GM19023 (cell line): ENCODE results near the gene MAP3K20.

ENCODE experiments used
- ATAC-seq: cut with Tn5 transposase; IDR thresholded peaks from one replicate; pipeline ENCODE4 v1.9.1; 2021; ENCODE audit warnings: mild to moderate bottlenecking, moderate library complexity; ENCODE audit not compliant: unreplicated experiment

The MAP3K20 gene

DNA sequence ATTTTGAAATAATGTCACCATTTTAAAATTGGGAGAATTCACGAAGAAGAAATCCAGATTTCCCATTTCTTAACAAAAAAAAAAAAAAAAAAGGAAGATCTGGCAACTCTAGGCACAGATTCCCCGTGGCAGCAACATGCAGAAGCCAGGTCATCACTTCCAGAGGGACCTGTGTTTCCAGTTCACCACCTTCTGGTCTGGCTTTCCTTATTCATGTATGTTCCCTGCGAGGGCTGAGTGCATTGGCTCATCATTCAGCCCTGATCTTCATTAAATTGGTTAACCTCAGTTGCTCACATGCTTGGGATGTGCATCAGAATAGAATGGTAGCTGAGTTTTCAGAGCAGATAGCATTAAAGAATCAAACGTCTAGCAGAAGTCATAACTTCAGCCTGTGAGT is 25.0 kb upstream of the MAP3K20 start:
- no peak for ATAC-seq

DNA sequence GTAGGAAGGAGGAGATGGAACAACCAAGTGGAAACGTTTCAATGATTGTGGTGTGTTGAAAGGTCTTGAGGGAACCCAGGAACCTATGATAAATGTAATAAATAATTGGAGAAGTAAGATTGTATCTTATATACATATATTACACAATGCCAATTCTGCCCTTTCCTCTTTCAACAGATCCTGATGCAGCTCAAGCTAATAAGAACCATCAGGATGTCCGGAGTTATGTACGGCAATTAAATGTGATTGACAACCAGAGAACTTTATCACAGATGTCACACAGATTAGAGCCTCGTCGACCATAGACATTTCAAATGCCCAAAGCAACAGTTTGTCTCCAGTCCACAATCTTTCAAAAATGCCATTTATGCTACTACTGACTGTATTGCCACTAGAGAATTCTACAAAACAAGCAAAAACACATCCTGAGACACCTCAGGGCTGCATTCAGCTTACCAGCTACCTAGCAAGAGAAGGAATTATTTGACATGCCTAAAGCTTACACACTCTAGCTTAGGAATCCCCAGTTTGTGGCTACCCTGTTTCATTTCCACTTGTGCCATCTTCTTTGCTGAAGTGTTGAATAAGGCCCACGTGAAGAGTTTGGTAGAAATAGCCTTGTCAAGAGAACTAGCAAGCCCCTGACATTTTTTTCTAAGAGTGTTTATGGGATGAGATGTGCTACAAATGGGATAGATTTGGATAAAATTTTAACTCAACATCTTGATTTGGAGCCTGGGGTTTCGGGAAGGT is 24.0 kb upstream of the MAP3K20 start:
- ATAC-seq = no peak

DNA sequence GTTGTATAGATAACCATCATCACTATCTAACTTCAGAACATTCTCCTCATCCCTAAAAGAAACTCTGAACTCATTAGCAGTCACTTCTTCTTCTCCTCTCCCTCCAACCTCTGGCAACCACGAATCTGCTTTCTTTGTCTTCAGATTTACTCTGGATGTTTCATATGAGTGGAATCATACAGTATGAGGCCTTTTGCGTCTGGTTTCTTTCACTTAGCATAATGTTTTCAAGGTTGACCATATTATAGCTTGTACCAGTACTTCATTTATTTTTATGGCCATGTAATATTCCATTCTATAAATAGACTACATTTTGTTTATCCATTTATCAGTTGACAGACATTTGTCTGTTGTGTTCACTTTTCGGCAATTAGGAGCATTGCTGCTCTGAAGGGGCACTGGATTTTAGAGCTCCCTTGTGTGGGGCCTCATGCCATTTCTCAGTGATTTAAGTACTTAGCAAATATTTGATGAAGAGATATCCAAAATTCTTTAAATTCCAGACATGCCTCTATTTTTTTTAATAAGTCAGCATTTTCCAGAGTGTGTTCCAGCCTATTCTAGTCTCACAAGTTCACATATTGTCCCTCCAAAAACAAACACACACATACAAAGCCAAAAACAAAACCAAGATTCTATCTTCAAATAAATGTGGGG is 22.5 kb upstream of the MAP3K20 start:
- ATAC-seq = no peak

DNA sequence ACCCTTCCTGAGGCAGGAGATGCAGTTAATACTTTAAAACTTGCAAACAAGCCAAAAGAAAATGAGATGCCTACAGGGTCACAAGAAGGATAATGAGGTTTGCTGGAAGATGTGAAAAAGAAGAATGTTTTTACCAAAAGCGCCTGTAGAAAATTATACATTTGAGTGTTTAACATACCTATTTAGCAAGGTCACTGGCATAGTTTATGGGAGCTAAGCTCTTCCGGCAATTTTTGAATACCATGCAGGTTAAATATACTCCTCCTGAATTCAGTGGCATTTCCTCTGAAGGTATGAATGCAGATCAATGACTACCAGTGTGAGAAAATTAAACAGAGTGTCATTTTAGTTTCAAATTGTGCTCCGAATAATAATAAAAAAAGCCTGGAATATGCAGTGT is 21.2 kb upstream of the MAP3K20 start:
- ATAC-seq = no peak

DNA sequence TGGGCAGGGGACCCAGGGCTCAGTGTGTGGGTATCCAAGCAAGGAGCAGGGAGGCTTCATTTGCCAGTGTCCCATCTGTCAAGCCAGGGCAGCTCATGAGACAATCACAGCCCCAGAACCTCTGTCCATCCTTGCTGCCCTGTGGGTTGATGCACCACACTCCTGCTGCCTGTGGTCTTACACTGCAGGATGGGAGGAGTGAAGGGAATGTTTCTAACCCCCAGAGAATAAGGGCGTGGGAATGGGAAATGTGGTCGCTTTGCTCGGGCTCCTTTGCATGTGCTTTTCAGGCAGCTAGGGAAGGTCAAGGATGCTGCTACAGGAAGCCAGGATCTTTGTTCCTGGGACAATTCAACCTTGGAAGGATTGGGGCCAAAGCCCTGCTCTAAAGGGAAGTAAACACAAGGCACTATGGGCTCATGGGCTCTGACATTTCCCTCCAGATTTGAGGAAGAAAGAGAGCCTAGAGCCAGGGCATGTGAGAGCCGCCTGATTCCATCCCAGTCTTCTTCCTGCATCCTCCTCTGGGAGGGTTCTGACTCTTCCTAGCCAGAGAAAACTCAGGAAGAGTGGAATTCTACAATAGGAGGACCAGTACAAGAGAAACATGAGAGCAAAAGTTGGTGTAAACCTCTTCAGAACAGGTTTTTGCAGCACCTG is 18.8 kb upstream of the MAP3K20 start:
- ATAC-seq = no peak

DNA sequence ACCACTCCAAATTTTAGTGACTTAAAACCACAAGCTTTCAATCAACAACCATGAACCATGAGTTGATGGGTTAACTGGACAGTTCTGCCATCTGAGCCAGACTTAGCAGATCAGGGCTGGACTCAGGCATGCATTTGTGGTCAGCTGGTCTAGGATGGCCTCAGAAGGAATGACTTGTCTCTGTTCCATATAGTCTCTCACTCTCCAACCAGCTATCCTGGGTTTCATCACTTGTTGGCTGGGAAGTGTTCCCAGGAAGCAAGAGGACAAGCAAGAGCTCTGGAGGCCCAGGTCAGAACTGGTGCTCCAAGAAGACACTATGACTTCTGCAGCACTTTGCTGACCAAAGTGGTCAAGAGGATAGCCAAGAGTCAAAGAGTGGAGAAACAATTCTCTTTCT is 17.5 kb upstream of the MAP3K20 start:
- ATAC-seq = no peak

DNA sequence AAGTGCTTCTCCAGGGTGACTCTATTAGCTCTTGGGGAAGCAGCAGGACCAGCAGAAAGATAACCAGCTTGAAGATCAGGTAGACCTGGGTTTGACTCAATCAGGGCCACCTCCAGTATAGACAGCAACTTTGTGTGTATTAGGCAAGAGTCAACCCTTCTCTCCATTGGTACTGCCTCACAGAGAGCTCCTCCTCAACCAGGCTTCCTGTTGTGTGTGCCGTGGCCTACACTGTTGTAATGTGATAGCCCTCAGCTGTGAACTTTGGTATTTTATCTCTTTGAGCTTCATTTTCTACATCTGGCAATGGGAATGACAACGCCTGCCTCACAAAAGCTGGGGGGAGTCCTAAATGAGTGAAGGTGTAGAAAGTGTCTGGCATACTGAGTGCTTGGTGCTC is 17.0 kb upstream of the MAP3K20 start:
- ATAC-seq = no peak

DNA sequence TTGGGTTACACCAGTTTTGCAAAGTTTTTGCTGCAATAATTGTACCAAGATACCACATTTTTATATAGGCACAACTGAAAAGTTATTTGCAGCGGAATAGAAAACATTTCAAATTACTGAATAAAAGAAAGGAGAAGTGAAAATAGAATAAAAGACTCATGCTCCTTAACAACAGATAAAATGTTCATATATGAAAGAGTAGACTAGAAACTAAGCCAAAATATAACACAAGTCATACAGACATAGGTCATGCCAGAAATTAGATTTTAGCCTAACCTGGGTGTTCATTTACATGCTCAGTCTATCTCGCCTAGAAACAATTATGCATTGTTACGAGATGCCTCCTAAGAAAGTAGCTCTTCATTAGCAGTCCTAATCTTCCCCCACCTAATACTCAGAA is 16.4 kb upstream of the MAP3K20 start:
- ATAC-seq = no peak

DNA sequence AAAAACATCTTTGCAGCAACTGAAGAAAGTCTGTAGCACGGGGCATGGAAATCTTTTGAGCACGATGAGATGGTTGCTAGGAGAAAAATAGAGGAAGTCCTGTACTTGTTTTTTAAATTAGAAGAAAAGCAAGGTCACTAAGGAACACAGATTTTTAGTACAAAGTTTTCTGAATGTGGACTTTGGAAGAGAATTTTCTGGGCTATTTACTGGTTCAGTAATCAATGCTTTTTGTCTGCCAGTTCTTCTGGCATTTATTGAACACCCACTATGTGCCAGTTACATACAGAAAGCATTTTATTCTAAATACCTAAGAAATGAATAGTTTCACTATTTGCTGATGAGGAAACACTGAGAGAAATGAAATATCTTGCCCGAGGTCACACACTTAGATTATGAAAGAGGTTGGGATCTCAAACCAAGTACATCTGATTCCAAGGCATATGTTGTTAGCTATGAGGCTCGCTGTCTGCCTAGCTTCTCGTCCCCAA is 15.6 kb upstream of the MAP3K20 start:
- ATAC-seq = no peak

DNA sequence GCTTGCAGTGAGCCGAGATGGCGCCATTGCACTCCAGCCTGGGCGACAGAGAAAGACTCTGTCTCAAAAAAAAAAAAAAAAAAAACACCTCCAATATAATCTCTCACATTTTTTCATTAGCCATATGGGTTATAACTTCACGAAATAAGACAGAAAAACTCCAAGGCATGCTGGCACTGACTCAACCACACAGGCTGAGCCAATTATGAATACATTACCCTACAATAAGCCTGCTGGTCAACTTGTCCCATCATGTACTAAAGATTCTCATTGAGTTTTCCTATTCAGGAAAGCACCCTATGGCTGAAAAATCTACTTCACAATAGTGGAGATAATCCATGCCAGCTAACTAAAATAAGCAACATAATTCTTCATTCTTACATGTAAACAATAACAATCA is 12.8 kb upstream of the MAP3K20 start:
- no peak for ATAC-seq

DNA sequence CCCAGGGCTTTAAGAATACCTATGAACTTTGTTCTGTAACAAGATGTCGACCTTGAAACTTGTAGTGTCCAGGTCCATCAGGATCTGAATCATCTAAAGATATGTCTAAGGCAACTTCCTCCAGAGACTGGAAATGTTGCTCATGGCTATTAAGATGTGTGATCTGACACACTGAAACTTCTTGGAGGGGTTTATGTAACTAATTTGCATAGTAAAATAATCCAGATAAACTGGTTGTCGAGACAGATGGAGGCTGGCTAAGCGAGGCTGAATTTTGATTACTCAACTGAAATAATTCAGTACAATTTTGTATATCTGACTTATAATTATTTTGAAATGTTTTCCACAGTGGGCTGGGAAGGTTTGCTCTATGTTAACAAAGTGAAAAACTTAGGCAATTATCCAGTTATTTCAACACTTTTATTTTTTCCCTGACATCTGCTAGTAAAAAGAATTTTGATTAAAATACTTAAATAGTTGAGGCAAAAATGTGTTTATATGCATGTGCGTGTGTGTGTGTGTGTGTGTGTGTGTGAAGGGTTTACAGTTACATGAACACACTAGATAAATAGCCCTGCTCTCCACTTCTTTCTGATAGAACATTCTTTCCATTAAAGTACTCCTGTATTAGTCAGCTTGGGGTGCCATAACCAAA is 11.4 kb upstream of the MAP3K20 start:
- ATAC-seq = no peak

DNA sequence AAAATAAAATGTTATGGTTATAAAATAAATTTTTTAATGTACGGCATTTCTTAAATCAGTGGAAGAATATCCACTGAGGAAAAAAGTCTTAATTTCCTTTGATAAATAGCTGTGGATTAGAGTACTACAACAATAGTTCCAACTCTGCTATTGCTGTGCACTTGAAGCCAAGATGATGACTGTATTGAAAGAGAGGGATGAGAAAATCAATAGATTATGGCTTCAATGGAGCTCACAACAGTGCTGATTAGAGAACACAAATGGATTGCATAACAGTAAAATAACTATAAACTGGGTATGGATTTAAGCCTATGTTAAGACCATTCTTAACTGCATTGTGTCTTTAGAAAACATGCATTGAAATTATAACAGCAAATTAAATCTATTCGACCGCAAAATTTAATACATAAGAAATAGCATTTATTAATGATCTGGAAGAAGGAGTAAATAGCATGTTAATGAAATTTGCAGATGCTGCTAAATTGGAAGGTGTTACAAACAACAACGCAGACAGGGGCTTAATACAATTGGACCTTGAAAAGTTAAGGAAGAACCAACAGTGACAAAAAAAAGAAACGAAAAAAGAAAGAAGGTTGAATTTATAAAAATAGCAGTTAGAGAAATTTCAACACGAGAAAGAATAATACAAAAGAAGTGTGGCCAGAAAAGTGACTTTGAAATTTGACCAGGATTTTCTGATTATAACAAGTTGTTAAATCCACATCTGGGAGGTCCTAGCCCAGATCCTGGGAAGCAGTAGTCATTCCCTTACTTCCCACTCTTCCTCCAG is 8.6 kb upstream of the MAP3K20 start:
- no peak for ATAC-seq

DNA sequence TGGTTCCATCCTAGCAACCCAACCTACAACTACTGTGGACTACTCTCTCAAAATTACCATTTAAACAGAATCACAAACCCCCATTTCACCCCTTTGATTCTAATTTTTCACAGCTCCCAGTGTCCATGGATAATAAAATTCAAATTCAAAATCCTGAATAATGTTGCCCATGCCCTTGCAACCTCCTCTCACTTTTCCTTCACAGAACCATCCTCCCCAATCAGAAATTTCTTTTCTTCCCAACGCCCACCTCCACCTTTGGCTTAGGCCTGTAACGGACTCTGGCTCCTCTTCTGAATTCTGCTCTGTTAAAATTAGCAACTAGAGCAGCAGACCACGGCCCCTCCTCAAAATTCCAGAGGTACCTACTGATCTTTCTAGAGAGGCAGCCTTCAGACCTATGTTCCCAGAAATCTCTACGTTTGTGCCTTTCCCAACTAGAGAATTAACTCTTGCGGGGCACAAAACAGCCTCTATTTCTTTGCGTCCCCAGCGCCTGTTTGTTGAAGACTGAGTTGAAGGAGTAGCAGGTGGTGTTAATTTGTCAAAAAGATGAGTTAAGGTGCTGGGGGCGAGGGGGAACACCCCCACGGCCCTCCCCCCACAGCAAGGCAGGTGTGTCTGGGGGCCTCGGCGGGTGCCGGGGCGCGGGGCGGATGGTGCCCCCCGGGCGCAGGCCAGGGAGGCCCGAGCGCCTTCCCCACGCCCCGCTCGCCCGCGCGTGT is 428 bp upstream of the MAP3K20 start:
- ATAC-seq = no peak

DNA sequence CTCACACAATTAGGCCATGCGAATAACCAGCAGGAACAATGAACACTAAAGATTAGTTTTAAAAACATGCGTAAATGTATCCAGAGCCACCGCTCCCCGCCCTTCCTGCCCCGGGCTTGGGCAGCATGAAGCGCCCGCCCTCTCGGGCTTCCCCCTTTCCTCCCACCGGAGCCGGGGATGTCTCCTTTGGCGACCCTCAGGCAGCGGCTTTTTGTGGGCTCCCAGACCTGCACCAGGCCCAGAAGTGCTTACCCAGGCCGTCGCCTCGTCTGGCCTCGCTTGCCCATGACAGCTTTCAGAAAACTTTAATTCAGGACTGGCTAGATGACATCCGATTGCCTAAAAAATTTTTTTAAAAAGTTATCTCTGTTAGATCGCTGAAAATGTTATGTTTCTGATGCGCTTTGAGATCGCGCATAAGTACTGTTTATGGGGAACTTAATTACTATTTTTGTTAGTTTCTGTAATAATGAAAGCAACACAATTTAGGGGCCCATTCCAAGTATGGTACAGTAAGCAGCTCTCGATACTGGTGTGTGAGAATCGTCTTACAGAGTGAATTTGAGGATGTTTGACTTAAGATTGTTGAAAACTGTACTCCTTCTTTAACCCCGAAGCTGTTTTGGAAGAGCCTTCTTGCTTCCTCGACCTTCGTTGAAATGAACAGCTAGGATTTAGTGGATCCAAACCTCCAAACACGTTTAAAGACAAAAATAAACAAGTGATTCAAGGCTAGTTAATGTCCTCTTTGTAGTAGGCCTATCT is 1.1 kb downstream of the MAP3K20 start:
- ATAC-seq = peak; percentile 30

DNA sequence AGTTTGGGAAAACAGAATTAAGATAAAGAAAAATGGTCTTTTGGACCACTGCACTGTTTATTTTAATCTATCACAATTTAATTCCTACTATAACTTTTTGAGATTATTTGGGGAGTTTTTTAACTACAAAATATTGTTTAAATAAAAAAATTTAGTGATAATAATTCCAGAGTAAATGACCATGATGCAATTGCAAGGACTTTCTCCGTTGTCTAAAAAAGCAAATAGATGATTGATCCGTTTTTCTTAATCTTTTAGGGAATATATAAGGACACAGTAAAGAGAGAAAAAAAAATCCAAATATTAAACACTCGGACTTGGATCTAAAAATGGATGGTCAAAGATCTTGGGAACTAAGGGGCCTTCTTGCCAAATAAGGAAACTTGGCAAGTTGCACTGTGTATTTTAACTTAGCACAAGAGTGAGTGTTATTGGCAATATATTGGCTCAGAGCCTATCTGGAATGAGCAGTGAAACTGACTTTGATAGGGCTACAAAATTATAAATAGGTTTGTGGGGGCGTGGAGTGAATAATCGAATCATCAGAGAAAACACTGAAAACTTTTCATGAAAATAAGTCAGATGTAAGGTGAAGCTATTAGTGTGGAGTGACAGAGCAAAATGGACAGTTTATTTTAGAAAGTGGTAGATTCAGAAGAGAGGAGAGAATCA is 2.0 kb downstream of the MAP3K20 start:
- ATAC-seq = no peak

DNA sequence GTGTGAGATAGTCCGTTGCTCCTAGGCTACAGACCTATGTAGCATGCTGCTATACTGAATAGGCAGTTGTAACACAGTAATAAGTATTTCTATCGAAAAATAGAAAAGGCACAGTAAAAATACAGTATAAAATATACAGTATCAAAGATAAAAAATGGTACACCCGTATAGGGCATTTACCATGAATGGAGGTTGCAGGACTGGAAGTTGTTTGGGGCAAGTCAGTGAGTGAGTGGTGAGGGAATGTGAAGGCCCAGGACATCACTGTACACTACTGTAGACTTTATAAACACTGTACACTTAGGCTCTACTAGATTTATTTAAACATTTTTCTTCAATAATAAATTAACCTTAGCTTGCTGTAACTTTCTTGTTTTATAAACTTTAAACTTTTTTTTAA is 3.5 kb downstream of the MAP3K20 start:
- no peak for ATAC-seq

DNA sequence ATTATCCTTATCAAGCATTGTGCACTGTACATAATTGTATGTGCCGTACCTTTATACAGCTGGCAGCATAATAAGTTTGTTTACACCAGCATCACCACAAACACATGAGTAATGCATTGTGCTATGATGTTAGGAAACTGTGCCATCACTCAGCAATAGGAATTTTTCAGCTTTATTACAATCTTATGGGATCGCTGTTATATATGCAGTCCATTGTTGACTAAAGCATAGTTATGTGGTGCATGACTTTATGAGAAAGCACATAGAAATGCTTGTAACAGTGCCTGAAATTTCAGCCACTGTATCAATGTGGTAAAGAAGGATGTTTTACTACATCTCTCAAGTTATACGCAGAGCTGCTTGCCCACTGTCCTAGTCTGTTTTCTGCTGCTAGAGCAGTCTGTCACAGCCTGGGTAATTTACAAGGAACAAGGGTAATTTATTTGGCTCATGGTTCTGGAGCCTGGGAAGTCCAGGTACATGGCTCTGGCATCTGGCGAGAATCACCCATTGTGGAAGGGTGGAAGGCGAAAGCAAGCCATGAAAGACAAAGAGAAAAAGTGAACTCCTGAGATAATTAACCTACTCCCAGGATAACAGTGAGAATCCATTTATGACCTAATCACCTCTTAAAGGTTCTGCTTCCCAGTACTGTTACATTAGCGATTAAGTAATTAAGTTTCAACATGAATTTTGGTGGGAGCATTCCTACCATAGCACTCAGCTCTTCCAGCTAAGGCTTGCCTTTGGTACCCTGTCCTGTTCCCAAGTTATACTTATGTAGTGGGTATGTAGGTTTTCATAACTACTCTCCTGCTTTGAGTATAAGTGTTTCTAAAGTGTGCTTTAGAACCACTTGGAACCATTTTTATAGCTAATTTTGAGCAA is 4.6 kb downstream of the MAP3K20 start:
- no peak for ATAC-seq
